Ishikawa (cell line): Measurements from ENCODE around the gene TNP2.

Source experiments
- CEBPB ChIP-seq: IDR thresholded peaks from 2 replicates; pipeline ENCODE4 v1.6.1; 2012
- CREB1 ChIP-seq: IDR thresholded peaks from 2 replicates; pipeline ENCODE4 v1.6.1; 2012; ENCODE audit warnings: low read depth
- EGR1 ChIP-seq: IDR thresholded peaks from 2 replicates; pipeline ENCODE4 v1.6.1; 2012
- EP300 ChIP-seq: IDR thresholded peaks from 2 replicates; pipeline ENCODE4 v1.6.1; 2012; ENCODE audit warnings: borderline replicate concordance
- RAD21 ChIP-seq: IDR thresholded peaks from 2 replicates; pipeline ENCODE4 v1.6.1; 2012; ENCODE audit warnings: low read depth
- TAF1 ChIP-seq: IDR thresholded peaks from 2 replicates; pipeline ENCODE4 v1.6.1; 2012; ENCODE audit warnings: low read depth, mild to moderate bottlenecking
- TCF12 ChIP-seq: IDR thresholded peaks from 2 replicates; pipeline ENCODE4 v1.6.1; 2012; ENCODE audit warnings: low read depth
- YY1 ChIP-seq: IDR thresholded peaks from 2 replicates; pipeline ENCODE4 v1.6.1; 2012; ENCODE audit warnings: low read depth
- ZBTB7A ChIP-seq: IDR thresholded peaks from 2 replicates; pipeline ENCODE4 v1.6.1; 2012; ENCODE audit warnings: low read depth
- TF ChIP-seq, protein P1 (sequence below): IDR thresholded peaks from 2 replicates; pipeline ENCODE4 v1.6.1; 2012

DNA sequence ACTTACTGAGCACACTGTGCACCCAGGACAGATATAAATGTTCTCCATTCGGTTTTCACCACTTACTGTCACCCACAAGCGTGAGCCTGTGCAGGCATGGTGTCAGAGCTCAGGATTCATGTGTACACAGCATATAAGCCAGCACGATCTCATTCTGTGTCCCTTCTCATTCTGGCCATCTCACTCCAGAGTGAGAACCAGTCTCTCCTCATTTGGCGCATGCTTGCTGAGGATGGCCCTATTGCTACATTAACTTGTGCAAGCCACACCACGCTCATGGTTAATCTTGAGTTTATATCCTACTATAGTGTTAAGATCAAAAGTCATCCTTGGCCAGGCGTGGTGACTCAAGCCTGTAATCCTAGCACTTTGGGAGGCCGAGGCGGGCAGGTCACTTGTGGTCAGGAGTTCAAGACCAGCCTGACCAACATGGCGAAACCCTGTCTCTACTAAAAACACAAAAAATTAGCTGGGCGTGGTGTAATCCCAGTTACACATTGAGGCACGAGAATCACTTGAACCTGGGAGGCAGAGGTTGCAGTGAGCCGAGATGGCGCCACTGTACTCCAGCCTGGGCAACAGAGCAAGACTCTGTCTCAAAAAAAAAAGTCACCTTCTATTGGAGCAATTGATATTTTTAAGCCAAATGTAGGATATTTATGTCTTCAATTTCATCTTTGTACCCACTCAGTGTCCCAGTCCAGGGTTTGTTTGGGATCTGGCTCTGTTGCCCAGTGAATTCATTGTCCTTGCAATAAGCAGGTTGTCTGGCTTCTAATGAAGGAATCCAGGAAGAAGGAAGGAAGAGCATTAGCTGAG is 34.0 kb downstream of the TNP2 start:
- TF ChIP-seq CREB1 (no peak), RAD21 (no peak), TCF12 (no peak), CEBPB (no peak), YY1 (no peak), TAF1 (no peak), EGR1 (no peak), EP300 (no peak), ZBTB7A (no peak)
- TF ChIP-seq, protein P1, sequence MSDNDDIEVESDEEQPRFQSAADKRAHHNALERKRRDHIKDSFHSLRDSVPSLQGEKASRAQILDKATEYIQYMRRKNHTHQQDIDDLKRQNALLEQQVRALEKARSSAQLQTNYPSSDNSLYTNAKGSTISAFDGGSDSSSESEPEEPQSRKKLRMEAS = no peak
